Measurements from ENCODE around the gene FBN1.

Gene FBN1

GRCh38 chr15:48462688-48463087 lies 182.8 kb downstream of the FBN1 start:
- DNase-seq = no peak

- DNase-seq = no peak
Observed at GRCh38 chr15:48459571-48460442, 185.7 kb downstream of the FBN1 start.

- DNase-seq = no peak
Observed at GRCh38 chr15:48458876-48459275, 186.6 kb downstream of the FBN1 start.

GRCh38 chr15:48456134-48456533 lies 189.4 kb downstream of the FBN1 start:
- no peak for DNase-seq

GRCh38 chr15:48451736-48452135 lies 193.8 kb downstream of the FBN1 start:
- DNase-seq = no peak

GRCh38 chr15:48451241-48451640 lies 194.3 kb downstream of the FBN1 start:
- DNase-seq = no peak

- DNase-seq = no peak
Observed at GRCh38 chr15:48449734-48450133, 195.8 kb downstream of the FBN1 start.

- no peak for DNase-seq
Observed at GRCh38 chr15:48447657-48448056, 197.9 kb downstream of the FBN1 start.

GRCh38 chr15:48447058-48447457 lies 198.5 kb downstream of the FBN1 start:
- no peak for DNase-seq

- no peak for DNase-seq
Observed at GRCh38 chr15:48442011-48442410, 203.5 kb downstream of the FBN1 start.

- no peak for DNase-seq
Observed at GRCh38 chr15:48440084-48440483, 205.4 kb downstream of the FBN1 start.

- DNase-seq = no peak
Observed at GRCh38 chr15:48437178-48437577, 208.3 kb downstream of the FBN1 start.

GRCh38 chr15:48435321-48435720 lies 210.2 kb downstream of the FBN1 start:
- no peak for DNase-seq

GRCh38 chr15:48433226-48433886 lies 212.2 kb downstream of the FBN1 start:
- no peak for DNase-seq

- no peak for DNase-seq
Observed at GRCh38 chr15:48432688-48433087, 212.8 kb downstream of the FBN1 start.

- no peak for DNase-seq
Observed at GRCh38 chr15:48427960-48428547, 217.5 kb downstream of the FBN1 start.

GRCh38 chr15:48427479-48427878 lies 218.0 kb downstream of the FBN1 start:
- DNase-seq = no peak

GRCh38 chr15:48426941-48427340 lies 218.6 kb downstream of the FBN1 start:
- DNase-seq = no peak

GRCh38 chr15:48426044-48426443 lies 219.5 kb downstream of the FBN1 start:
- no peak for DNase-seq

GRCh38 chr15:48425051-48425450 lies 220.5 kb downstream of the FBN1 start:
- no peak for DNase-seq

GRCh38 chr15:48423896-48424475 lies 221.5 kb downstream of the FBN1 start:
- DNase-seq = no peak

GRCh38 chr15:48423342-48423741 lies 222.2 kb downstream of the FBN1 start:
- DNase-seq = no peak

- DNase-seq = no peak
Observed at GRCh38 chr15:48422401-48422800, 223.1 kb downstream of the FBN1 start.

- no peak for DNase-seq
Observed at GRCh38 chr15:48421362-48421761, 224.1 kb downstream of the FBN1 start.

Data from NCI-H1092 (cell line).